ENCODE measurements around the gene THPO.
A peak's percentile ranks its signal among the peaks of the same experiment; 100 is the strongest.

THPO gene

DNA sequence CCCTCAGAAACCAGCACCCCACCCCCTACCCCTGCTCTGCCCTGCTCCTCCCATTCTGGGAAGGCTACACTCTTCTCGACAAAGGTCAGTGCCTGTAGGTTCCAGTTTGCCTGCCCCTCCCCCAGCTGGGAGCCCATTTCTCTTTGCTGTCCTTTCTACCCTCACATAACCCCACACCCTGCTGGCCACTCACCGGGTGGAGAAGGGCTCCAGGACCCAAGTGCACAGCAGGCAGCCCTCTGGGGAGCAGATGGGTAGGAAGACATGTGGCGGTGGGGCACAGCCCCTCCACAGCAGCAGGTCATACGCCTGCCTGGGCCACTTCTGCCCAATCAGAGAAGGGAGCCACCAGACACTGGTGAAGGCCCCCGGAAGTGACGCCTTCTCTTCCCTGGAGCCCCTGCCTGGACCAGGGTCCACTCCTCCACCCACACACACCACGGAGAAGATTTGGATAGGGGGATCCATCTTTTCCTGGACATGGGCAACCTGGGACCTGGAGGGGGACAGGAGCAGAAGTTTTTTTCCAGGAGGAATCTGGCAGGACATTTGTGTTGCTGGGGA lies at the start of gene THPO:
THPO (minus strand) TSS at position 326 of the 564 bp plus-strand sequence. CDS start 1,948 bp downstream, outside the sequence.
- DNase-seq (ENCODE audit: low read depth): no peak

DNA sequence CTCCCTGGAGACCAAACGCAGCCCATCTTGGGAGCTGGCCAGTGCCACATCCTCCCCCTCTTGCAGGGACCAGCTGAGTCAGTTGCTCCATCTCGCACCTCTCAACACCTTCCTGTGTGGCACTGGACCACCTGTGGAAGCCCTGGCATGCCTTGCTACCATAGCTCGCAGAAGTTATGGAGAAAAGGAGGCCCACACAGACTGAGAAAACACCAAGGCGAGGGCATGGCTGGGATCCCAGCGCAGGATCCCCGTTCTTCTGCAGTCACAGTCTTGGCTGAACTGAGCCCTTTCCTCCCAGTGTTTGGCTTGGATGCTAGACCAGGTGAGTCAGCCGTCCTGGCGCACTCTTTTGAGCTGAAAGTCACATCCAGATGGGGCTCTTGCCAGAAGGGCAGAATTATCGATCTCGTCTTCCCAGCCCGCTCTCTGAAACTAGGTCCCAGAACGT lies 48.7 kb upstream of the THPO start:
- DNase-seq (ENCODE audit: low read depth): no peak

DNA sequence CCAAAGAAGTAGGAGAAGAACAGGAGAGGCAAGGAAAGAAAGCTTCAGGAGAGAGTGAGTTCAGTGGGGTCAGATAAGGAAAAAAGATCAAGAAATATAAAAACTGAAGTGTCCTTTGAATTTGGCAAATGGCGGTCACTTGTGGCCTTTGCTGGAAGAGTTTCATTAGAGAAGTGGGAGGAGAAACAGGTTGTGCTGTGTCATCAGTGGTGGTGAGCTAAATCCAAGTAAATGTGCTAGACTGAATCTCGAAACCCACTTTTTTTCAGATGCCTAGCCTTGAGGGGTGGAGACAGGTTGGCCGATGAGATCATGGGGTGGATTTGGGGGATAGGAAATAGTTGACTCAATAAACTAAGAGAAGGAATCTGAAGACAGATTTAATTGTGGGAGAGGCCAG lies 45.6 kb upstream of the THPO start:
- DNase-seq (ENCODE audit: low read depth): no peak

DNA sequence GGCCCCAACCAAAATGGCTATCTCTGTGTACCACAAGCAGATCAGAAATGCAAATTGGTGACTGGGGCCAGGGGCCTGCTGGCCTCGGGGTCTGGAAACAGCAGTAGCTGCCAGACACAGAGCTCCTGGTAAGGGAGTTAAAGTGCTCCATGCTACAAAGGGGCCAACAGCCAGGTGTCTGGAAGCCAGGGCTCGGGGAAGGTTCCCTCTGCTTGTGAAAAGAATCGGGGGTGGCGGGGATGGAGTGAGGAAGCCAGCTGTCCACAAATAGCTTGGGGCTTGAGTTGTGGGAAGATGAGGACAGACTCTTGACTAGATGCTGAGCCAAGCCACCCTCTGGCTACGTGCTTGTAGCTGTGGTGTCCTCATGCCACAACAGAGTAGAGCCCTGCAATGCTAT lies 41.2 kb upstream of the THPO start:
- DNase-seq (ENCODE audit: low read depth): no peak

DNA sequence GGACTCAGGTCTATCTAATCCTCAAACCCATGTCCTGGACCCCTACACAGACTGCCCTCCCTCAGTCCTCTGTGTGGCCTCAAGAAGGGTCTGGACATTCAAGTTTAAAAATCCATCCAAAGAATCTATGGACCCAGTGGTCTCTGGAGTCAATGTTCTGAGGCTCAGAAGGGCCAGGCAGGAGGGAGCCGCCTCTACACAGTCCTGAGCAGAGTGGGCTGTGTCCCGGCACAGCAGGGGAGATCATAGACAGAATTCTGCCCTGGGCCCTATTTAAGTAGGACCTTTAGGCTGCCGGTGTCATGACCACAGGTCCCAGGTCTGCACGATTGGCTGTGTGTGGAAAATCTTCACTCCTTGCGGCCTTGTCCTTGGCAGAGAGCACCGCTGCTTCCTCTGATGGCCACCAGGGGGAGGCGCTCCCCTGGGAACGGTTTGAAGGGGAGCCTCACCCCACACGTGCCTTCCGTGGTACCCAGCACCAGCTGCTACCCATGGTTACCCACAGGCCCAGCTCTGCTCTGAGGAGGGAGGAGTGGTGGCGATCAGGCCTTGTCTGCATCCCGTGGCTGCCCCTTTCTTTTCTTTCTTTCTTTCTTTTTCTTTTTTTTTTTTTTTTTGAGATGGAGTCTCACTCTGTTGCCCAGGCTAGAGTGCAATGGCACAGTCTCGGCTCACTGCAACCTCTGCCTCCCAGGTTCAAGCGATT lies 39.8 kb upstream of the THPO start:
- peak; percentile 43 for DNase-seq (ENCODE audit: low read depth)

DNA sequence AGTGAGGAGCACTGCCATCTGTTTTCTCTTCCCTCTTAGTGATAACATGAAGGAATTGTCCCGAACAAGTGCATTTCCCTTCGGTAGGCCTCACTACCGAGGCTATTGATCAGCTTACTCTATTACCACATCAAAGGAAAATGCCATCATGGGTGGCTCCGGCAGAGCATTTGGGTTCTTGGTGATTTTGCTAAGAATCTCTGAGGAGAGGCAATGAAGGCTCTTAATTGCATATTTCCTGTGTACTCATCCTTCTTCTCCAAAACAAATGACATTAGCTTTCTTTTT lies 37.1 kb upstream of the THPO start:
- no peak for DNase-seq (ENCODE audit: low read depth)

DNA sequence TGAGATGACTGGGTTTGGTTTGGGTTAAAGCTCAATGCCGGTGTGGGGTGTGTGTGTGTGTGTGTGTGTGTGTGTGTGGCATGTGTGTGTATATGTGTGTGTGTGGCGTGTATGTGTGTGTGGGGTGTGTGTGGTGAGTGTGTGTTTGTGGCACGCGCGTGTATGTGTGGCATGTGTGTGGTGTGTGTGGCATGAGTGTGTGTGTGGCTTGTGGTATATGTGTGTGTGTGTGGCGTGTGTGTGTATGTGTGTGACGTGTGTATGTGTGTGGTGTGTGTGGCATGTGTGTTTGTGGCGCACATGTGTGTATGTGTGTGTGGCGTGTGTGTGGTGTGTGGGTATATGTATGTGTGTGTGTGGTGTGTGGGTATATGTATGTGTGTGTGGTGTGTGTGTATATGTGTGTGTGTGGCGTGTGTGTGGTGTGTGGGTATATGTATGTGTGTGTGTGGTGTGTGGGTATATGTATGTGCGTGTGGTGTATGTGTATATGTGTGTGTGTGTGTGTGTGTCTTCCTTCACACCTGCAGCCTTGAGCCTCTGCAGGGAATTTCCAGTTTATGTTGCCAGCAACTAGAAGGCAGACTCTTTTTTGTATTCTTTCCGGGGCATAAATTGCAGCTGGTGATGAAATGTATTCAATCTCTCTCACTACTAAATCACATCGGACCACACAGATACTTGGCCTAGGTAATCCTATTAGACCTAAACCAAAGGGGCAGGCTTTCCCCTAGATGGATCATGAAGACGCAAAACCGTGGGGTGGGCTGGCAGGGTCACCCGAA lies 36.6 kb upstream of the THPO start:
- no peak for DNase-seq (ENCODE audit: low read depth)

DNA sequence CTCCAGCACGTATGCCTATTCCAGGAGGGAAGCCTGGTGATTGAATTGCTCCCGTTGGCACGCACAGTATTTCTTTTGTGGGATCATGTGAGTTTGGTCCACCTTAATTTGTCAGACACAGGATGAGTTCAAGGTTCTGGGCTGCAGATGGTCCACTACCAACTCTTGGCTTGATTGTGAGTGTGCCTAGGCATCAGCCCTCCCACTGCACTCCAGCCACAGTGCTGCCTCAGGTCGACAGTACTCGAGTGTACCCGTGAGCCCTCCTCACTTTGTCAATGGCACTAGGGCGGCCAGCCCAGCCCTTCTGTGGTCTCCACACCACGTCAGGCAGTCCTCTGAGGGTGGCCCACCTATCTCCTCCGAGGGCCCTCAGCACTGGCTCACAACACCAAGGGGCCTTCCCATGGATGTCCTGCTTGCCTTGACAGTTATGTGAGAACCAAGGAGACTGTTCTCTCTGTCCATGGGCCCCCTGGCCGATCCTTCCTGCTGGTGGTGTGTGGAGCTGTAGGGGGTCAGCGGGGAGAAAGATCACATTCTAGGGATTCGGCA lies 32.0 kb upstream of the THPO start:
- no peak for DNase-seq (ENCODE audit: low read depth)

DNA sequence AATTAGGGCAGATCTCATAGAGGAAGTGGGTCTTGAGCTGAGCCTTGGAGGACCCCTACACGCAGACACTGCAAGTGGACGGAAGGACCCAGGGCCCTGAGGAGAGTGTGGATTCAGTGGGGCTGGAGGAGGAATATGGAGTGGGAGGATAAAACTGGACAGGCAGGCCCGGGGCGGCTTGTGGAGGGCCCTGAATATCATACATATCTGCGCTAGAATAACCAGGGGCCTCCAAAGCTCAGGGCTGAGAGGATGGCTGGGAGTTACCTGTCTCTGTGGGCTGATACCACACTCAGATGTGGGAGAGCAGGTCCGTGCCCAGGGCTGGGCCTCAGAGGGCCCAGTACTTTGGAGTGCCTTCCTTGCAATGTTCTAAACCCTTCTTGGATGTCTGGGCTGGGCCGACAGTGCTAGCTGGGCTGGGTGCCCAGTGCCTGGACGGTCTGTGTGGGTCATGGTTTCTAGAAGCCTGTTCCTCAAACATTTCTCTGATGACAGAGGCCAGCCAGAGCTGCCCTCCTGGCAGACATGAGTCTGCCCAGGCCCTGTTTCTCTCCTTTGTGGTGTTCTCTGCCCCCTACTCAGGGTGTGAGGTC lies 31.4 kb upstream of the THPO start:
- no peak for DNase-seq (ENCODE audit: low read depth)

DNA sequence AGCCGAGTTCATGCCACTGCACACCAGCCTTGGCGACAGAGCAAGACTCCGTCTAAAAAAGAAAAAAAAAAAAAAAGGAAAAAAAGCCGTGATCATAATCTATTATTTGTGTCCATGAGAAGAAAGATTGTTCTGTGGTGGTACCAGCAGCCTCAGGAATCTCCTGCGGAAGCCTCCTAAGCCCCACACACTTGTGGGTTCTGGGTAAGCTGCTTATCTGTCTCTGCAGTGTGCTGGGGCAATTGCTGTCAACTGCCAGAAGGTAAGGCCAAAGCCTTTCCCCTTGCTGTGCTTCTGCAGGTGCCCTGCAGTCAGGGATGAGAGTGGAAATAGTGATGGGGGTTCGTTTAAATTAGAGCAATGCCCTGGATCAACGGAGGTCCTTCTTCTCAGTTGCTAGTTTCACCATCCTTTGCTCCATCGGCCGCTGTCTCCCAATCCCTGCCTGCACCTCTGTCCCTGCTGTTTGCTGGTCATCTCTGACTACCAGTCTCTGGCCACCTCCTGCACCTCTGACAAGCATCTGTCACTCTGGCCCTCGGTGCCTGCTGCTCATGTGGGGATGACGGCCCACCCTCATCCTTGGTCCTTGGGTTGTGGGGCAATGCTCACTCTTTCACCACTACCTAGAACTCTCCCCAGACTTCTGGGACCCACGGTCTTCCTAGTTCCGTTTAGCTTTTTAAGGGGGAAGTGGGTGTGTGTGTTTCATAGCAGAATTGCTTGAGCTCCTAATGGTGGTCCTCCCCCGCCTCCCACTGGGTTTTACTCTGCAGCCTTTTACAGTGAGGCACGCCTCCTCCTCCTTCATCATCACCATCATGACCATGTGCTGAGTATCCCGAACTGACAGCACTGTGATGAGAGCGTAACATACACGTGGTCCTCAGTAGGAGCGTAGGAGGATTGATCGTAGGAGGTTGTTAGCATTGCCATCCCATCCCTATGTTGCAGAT lies 27.3 kb upstream of the THPO start:
- no peak for DNase-seq (ENCODE audit: low read depth)

DNA sequence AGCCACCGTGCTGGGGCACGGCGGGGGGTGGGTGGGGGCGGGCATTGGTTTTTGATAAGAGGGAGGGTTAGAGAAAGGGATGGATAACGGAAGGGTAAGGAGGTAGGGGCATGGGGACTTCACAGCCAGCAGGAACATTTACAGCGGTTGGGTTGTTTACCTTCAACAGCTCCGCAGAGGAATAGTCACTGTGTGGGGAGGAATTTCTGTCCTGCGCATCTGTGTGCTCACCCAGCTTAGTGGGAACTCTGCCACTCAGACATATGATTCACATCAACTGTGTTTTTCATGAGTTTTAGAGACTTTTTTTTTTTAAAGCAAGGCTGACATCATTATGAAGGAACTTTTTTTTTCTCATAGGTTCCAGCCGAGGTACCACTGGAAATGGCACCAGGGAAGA lies 21.4 kb upstream of the THPO start:
- no peak for DNase-seq (ENCODE audit: low read depth)

DNA sequence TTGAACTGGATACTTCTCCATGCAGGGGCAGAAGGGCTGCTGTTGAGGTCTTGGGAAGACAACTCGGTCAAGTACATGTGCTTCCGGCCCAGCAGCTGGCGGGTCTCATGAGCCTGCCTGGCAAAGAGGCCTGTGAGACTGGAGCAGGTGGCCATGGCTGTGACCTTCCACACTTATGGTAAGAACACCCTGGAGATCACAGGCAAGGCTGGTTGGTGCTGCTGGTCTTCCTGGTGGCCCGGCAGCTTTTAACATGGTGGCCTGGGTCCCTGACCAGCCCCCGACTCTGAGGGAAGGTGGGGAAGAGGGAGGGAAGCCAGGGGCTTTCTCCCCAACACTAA lies 17.3 kb upstream of the THPO start:
- no peak for DNase-seq (ENCODE audit: low read depth)

DNA sequence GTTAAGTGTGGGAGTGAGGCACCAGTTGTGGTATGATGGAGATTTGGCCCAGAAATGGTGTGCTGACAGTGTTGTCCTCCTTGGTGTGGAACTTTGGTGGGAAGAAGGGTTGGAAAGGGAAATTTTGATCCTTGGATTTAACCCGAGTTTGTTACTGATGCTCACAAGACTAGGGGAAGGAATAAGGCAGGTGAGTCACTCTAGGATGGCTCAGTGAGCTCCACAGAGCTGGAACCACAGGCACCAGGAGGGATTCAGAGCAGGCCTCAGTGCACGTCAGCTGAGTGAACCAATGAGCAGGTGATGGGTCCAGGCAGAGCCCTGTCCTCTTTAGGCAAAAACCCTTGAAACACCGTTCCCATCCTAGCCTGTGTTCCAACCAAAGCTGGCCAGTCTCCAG lies 13.3 kb upstream of the THPO start:
- no peak for DNase-seq (ENCODE audit: low read depth)

DNA sequence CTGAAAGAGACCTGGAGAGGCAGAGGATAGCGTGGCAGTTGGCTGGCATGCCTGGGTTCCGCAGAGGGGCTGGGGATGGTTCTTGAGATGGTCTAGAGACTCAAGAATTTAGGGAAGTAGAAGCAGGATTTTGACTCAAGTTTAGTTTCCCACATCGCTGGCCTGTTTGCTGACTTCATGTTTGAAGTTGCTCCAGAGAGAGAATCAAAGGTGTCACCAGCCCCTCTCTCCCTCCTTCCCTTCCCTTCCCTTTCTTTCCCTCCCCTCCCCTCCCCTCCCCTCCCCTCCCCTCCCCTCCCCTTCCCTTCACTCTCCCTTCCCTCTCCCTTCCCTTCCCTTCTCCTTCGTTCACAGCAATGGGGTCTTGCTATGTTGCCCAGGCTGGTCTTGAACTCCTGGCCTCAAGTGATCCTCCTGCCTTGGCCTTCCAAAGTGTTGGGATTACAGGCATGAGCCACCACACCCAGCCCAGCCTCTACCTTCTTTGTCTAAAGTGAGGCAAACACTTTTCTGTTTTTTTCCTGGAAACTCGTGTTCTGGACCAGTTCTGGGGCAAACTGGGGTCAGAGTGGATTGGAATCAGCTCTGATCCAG lies 12.0 kb upstream of the THPO start:
- DNase-seq (ENCODE audit: low read depth): no peak

DNA sequence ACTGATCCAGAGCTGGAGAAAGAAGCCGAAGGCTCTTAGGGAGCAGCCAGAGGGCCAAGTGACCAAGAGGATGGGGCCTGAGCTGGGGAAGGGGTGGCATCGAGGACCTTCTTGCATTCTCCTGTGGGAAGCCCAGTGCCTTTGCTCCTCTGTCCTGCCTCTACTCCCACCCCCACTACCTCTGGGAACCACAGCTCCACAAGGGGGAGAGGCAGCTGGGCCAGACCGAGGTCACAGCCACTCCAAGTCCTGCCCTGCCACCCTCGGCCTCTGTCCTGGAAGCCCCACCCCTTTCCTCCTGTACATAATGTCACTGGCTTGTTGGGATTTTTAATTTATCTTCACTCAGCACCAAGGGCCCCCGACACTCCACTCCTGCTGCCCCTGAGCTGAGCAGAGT lies 11.4 kb upstream of the THPO start:
- DNase-seq (ENCODE audit: low read depth): no peak

DNA sequence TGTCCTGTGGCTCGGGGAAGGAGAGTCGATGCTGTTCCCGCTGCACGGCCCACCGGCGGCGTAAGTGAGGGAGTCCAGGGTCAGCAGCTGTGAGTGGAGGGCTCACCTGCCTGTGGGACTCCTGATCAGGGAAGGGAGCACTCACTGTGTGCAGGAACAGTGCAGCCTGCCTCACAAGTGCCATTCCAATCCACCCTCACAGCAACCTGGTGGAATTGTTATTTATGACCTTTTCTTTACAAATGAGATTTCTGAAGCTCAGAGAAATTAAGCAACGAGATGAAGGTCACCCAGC lies 10.9 kb upstream of the THPO start:
- DNase-seq (ENCODE audit: low read depth): no peak

DNA sequence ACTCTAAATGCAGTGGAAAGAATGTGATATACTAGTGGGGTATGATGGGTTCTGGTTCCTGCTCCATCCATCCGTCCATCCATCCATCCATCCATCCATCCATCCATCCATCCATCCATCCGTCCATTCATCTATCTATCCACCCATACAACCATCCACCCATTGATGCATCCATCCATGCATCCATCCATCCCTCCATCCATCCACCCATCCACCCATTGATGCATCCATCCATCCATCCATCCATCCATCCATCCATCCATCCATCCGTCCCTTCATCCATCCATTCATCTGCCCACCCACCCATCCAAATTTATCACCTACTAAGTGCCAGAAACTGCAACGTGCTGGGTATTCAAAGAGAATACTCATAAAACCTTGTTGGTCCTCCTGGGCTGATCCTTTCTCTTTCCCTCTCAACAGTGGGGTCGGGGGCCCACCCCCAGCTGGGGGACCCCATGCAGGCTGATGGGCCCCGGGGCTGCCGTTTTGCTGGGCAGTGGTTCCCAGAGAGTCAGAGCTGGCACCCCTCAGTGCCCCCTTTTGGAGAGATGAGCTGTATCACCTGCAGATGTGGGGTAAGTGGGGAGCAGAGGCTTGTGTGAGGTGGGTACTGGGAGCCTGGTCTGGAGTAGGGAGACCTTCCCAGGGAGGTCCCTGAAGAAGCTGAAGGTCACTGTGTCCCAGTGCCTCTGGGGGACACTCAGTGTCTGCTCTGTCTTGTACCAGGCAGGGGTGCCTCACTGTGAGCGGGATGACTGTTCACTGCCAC lies 10.3 kb upstream of the THPO start:
- DNase-seq (ENCODE audit: low read depth): no peak

DNA sequence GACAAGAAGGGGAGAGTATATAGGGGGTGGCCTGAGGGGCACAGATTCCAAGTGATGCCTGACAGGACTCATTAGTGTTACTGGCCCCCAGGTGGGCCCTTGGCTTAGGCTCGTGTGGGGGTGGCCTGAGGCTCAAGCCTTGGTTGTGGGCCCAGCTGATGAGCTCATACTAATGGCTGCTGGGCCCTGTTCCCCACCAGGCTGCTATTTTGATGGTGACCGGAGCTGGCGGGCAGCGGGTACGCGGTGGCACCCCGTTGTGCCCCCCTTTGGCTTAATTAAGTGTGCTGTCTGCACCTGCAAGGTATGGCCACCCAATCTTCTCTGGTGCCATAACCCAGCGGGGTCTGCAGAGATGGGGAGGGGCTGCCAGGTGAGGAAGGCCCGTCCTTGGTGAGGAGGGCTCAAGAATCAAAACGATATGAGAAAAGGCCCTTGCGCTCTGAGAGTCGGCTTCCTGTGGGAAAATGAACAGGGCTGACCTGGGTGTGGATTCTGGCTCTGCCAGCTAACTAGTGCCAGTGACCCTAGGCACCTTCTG lies 9.2 kb upstream of the THPO start:
- no peak for DNase-seq (ENCODE audit: low read depth)

DNA sequence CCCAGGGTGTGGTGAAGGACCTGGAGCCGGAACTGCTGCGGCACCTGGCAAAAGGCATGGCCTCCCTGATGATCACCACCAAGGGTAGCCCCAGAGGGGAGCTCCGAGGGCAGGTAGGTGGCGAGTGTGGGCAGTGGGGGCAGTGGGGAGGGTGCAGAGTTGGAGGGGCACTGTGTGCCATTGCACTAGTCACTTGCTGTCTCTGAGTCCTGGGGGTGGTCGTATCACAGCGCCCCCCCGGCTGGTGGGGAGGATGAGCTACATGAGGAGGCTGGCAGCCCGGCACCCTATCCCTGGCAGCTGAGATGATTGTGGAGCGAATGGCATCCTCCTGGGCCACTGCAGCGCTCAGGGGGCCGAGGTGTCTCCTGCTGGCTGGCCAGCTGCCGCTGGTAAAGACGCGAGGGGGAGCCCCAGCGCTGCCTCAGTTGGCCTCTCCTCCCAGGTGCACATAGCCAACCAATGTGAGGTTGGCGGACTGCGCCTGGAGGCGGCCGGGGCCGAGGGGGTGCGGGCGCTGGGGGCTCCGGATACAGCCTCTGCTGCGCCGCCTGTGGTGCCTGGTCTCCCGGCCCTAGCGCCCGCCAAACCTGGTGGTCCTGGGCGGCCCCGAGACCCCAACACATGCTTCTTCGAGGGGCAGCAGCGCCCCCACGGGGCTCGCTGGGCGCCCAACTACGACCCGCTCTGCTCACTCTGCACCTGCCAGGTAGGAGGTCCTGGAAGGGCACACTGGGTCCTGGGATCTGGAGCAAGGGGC lies 8.2 kb upstream of the THPO start:
- no peak for DNase-seq (ENCODE audit: low read depth)
